Tibial artery (tissue), 4 donors: ENCODE measurements around the gene PROSER2.

Experiments
- DNase-seq, 2 donors: peaks; one replicate each; pipeline ENCODE4 v3.0.0-alpha.2; 2019
- H3K27ac ChIP-seq, 2 donors: fragments of 200-600 bp; sonication (generic) in 1 of 2; 1 replicate in 1 of 2; 2 replicates in 1 of 2; pipeline ENCODE4 v1.5.1; 2018 to 2019; ENCODE audit warnings: mild to moderate bottlenecking in 1 of 2
- H3K27me3 ChIP-seq, 2 donors: fragments of 200-600 bp; sonication (generic) in 1 of 2; one replicate each; pipeline versions ENCODE4 v1.5.1 to v1.6.0; 2016 to 2019
- H3K36me3 ChIP-seq, 3 donors: fragments of 200-600 bp; sonication (generic) in 2 of 3; one replicate each; pipeline ENCODE4 v1.5.1; 2016 to 2019; ENCODE audit warnings: mild to moderate bottlenecking in 2 of 3
- H3K4me1 ChIP-seq, 4 donors: fragments of 200-600 bp; sonication (generic) in 2 of 4; 1 replicate in 3 of 4; 2 replicates in 1 of 4; pipeline ENCODE4 v1.5.1; 2016 to 2019
- H3K4me3 ChIP-seq, 2 donors: fragments of 200-600 bp; sonication (generic) in 1 of 2; 1 replicate in 1 of 2; 2 replicates in 1 of 2; pipeline ENCODE4 v1.5.1; 2018 to 2019; ENCODE audit warnings: mild to moderate bottlenecking in 2 of 2
- H3K9me3 ChIP-seq, 3 donors: fragments of 200-600 bp; sonication (generic) in 1 of 3; one replicate each; pipeline ENCODE4 v1.5.1; 2016 to 2019
- intact Hi-C: fragments of 100-400 bp; cut with DNase I; formaldehyde crosslinking; loops from one replicate; pipeline ENCODE4 v1.15.0; 2023; ENCODE audit warnings: low total_unique reads
- TF ChIP-seq, protein P1 (sequence below), 2 experiments: fragments of 200-600 bp in 1 of 2; fragments of 450-650 bp in 1 of 2; IDR thresholded peaks; one replicate each; pipeline ENCODE4 v1.5.1; 2017 to 2019; ENCODE audit warnings: antibody characterized with exemption in 2 of 2, mild to moderate bottlenecking in 1 of 2, moderate library complexity in 1 of 2

Gene PROSER2

DNA sequence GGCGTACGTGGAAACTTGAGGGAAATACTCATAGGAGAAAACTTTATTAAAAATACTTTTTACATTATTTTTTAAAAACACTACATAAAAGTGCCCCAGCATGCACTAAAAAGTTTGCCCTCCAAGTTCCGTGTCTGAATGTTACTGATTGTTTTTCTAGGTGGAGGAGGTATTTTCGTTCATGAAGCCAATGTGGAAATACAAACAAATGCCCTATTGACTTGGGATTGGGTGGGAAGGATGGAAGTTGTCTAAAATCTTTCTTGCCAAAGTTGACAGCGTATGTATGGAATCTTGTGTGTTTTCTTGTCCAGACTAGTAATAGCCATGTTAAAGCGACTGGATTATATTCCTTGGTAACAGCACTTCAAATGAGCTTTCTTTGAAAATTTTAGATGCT is 1.2 kb downstream of the PROSER2 start:
- intact Hi-C loops = no loop called here
- peak overlapping the region; percentile 70 to 75 for H3K4me3 ChIP-seq
- no peak for DNase-seq
- H3K36me3 ChIP-seq = no peaks in the 10 kb centered on the region
- no peak overlapping the region for H3K27ac ChIP-seq
- H3K9me3 ChIP-seq = no peaks in the 10 kb centered on the region
- TF ChIP-seq, protein P1, sequence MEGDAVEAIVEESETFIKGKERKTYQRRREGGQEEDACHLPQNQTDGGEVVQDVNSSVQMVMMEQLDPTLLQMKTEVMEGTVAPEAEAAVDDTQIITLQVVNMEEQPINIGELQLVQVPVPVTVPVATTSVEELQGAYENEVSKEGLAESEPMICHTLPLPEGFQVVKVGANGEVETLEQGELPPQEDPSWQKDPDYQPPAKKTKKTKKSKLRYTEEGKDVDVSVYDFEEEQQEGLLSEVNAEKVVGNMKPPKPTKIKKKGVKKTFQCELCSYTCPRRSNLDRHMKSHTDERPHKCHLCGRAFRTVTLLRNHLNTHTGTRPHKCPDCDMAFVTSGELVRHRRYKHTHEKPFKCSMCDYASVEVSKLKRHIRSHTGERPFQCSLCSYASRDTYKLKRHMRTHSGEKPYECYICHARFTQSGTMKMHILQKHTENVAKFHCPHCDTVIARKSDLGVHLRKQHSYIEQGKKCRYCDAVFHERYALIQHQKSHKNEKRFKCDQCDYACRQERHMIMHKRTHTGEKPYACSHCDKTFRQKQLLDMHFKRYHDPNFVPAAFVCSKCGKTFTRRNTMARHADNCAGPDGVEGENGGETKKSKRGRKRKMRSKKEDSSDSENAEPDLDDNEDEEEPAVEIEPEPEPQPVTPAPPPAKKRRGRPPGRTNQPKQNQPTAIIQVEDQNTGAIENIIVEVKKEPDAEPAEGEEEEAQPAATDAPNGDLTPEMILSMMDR (IDR thresholded peaks at IDR 0.05) = no peak
- H3K4me1 ChIP-seq = peaks cover 0 to 11% (median 8%) of the 10 kb centered on the region in 4 donors
- H3K27me3 ChIP-seq = peaks cover 0 to 13% of the 10 kb centered on the region in 2 donors

DNA sequence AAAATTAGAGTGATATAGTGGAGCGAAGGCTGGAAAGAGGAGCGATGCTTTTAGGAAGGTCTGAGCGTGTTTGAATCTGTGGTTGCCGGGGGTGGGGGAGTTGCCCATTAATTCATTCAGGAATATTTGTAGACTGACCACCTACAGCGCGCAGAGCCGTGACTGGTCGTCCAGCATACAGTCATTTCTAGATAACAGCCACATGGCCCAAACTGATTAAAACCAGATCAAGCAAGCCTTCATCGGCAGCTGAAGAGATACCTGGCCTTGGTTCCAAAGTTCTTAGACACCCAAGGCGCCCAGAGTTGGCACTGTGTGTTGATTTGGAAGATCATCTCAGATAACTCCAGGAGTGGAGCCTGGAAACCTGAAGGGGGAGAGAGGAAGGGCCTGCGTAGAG is 1.7 kb downstream of the PROSER2 start:
- intact Hi-C loops = no loop called here
- no peaks in the 10 kb centered on the region for H3K36me3 ChIP-seq
- H3K9me3 ChIP-seq = no peaks in the 10 kb centered on the region
- peaks cover 0 to 13% of the 10 kb centered on the region in 2 donors for H3K27me3 ChIP-seq
- DNase-seq = no peak
- no peak overlapping the region for H3K27ac ChIP-seq
- H3K4me3 ChIP-seq = no peak overlapping the region
- peaks cover 0 to 11% (median 8%) of the 10 kb centered on the region in 4 donors for H3K4me1 ChIP-seq
- TF ChIP-seq, protein P1 (IDR thresholded peaks at IDR 0.05) = no peak

DNA sequence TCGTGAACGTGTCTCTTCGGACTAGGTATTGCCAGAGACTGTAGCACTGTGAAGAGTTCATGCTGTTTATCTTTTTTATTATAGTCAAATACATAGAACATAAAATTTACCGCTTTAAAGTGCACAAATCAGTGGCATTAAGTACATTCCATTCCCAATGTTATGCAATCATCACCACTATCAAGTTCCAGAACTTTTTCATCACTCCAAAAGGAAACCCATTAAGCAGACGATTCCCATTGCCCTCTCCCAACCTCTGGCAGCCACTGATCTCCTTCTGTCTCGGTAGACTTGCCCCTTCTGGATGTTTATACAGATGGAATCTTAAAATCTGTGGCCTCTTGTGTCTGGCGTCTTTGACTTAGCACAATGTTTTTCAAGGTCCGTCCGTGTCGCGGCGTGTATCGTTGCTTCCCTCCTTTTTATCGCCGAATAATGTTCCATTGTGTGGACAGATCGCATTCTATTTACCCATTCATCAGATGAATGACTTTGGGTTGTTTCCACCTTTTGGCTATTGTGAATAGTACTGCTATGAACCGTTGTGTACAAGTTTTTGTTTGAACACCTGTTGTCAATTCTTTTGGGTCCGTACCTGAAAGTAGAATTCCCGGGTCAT is 2.7 kb downstream of the PROSER2 start:
- intact Hi-C loops = no loop called here

DNA sequence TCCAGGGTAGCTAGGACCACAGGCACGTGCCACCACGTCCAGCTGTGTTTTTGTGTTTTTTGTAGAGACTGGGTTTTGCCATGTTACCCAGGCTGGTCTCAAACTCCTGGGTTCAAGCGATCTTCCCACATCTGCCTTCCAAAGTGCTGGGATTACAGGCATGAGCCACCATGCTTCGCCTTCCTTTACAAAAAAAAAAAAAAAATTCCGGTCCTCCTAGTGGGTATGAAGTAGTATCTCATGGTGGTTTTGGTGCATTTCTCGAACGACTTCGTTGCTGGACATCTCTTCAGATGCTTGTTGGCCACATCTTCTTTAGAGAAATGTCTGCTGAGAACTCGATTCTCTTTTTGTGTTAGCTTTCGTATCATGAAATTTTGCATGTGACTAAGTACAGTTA is 3.9 kb downstream of the PROSER2 start:
- Histone ChIP-seq H3K27ac (no peak overlapping the region), H3K27me3 (peaks cover 0 to 13% of the 10 kb centered on the region in 2 donors), H3K4me3 (no peak overlapping the region), H3K4me1 (peaks cover 0 to 11% (median 8%) of the 10 kb centered on the region in 4 donors), H3K9me3 (no peaks in the 10 kb centered on the region), H3K36me3 (no peaks in the 10 kb centered on the region)
- intact Hi-C loops = no loop called here
- TF ChIP-seq, protein P1 (IDR thresholded peaks at IDR 0.05) = no peak
- no peak for DNase-seq

More for the DNA sequence above, 2.7 kb downstream of the PROSER2 start:
- TF ChIP-seq, protein P1 (IDR thresholded peaks at IDR 0.05) = no peak
- Histone ChIP-seq H3K36me3 (no peaks in the 10 kb centered on the region), H3K4me1 (peaks cover 0 to 11% (median 8%) of the 10 kb centered on the region in 4 donors), H3K9me3 (no peaks in the 10 kb centered on the region), H3K27me3 (peaks cover 0 to 13% of the 10 kb centered on the region in 2 donors), H3K4me3 (no peak overlapping the region), H3K27ac (no peak overlapping the region)
- no peak for DNase-seq

DNA sequence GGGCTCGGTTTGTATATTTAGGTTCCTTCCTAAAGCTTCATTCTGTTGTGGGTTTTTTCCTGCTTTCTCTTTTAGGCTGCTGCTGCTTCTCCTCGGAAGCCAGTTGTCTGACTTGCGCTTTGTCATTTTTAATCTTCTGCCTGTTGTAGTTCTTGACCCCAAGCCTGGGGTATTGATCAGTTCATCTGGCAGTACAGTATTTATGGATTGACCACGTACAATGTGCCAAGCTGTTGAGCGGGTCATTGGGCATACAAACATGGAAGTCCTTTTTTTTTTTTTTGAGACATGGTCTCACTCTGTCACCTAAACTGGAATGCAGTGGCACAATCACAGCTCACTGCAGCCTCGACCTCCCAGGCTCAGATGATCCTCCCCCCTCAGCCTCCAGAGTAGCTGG is 4.3 kb downstream of the PROSER2 start:
- Histone ChIP-seq H3K36me3 (no peaks in the 10 kb centered on the region), H3K27ac (no peak overlapping the region), H3K9me3 (no peaks in the 10 kb centered on the region), H3K4me1 (peaks cover 0 to 11% (median 8%) of the 10 kb centered on the region in 4 donors), H3K27me3 (peaks cover 0 to 13% of the 10 kb centered on the region in 2 donors), H3K4me3 (no peak overlapping the region)
- DNase-seq = no peak
- TF ChIP-seq, protein P1 (IDR thresholded peaks at IDR 0.05) = no peak
- intact Hi-C loops = no loop called here
